IMR-90 (cell line): ENCODE measurements around the gene UBXN11. TPM values are rescaled to one million over a fixed set of nuclear protein-coding genes. Genes with fewer than 3 reads are reported as not detected.

Experiments
- ATAC-seq: fragments of 200-7000 bp; cut with Tn5 transposase; 2 replicates; pipeline ENCODE4 v1.9.1; 2020; ENCODE audit warnings: low read depth, mild to moderate bottlenecking, moderate library complexity
- BruUV-seq: library from RNA; stranded (reverse); fragments of 400-500 nt; replicated peaks from 2 replicates; lab custom pipeline; 2021; lab: Mats Ljungman, UMichigan
- CTCF ChIA-PET: fragments of 300-600 bp; formaldehyde crosslinking; extraction: SDS; loops from one replicate; lab custom pipeline; 2021; ENCODE audit warnings: antibody characterized with exemption; lab: Yijun Ruan, JAX
- POLR2A ChIA-PET: fragments of 300-600 bp; sonication (Branson Sonifier 250); formaldehyde crosslinking; loops from one replicate; lab custom pipeline; 2022; ENCODE audit warnings: antibody characterized with exemption; ENCODE audit not compliant: unreplicated experiment; lab: Charles Lee
- DNase-seq: peaks from one replicate; pipeline ENCODE4 v3.0.0; 2013
- H2AFZ ChIP-seq: replicated peaks from 2 replicates; pipeline ENCODE3; 2013; ENCODE audit warnings: low read length, mild to moderate bottlenecking; ENCODE audit not compliant: poor library complexity
- H2AK5ac ChIP-seq: 2 replicates; pipeline ENCODE4 v1.6.1; 2013; ENCODE audit warnings: low read depth, low read length, inconsistent platforms
- H2AK9ac ChIP-seq: replicated peaks from 2 replicates; pipeline ENCODE3; 2013; ENCODE audit warnings: mild to moderate bottlenecking, low read depth, low read length, moderate library complexity; ENCODE audit not compliant: poor library complexity
- H2BK120ac ChIP-seq: 2 replicates; pipeline ENCODE4 v1.6.1; 2013; ENCODE audit warnings: low read depth, low read length, inconsistent platforms
- H2BK15ac ChIP-seq: 3 replicates; pipeline ENCODE4 v1.6.1; 2013; ENCODE audit warnings: low read depth, low read length, inconsistent platforms
- H2BK20ac ChIP-seq: 2 replicates; pipeline ENCODE4 v1.6.1; 2013; ENCODE audit warnings: low read depth, mild to moderate bottlenecking, inconsistent platforms, low read length, moderate library complexity
- H2BK5ac ChIP-seq: 2 replicates; pipeline ENCODE4 v1.6.1; 2013; ENCODE audit warnings: mild to moderate bottlenecking, low read depth, low read length, inconsistent platforms; ENCODE audit not compliant: poor library complexity, severe bottlenecking
- H3K14ac ChIP-seq: replicated peaks from 2 replicates; pipeline ENCODE4 v1.6.1; 2013; ENCODE audit warnings: low read depth, low read length, inconsistent platforms
- H3K18ac ChIP-seq: 2 replicates; pipeline ENCODE4 v1.6.1; 2013; ENCODE audit warnings: low read depth, low read length, control low read depth
- H3K23ac ChIP-seq: 2 replicates; pipeline ENCODE4 v1.6.1; 2013; ENCODE audit warnings: low read depth, low read length, inconsistent platforms
- H3K27ac ChIP-seq: 2 replicates; pipeline ENCODE4 v1.5.1; 2013; ENCODE audit warnings: mild to moderate bottlenecking, control low read depth, low read length; ENCODE audit not compliant: insufficient read depth
- H3K27me3 ChIP-seq: 2 replicates; pipeline ENCODE4 v1.6.1; 2013; ENCODE audit warnings: low read length; ENCODE audit not compliant: control insufficient read depth, insufficient read depth
- H3K36me3 ChIP-seq: 2 replicates; pipeline ENCODE4 v1.6.1; 2013; ENCODE audit warnings: low read length, mixed read lengths; ENCODE audit not compliant: control insufficient read depth, insufficient read depth
- H3K4ac ChIP-seq: 2 replicates; pipeline ENCODE4 v1.6.1; 2013; ENCODE audit warnings: low read depth, low read length, inconsistent platforms
- H3K4me1 ChIP-seq: 2 replicates; pipeline ENCODE4 v1.6.1; 2013; ENCODE audit warnings: low read length, mixed read lengths; ENCODE audit not compliant: control insufficient read depth, insufficient read depth
- H3K4me2 ChIP-seq: 2 replicates; pipeline ENCODE4 v1.6.1; 2013; ENCODE audit warnings: low read depth, mild to moderate bottlenecking, control low read depth, low read length, moderate library complexity
- H3K4me3 ChIP-seq: 2 replicates; pipeline ENCODE4 v1.5.1; 2013; ENCODE audit warnings: low read depth, mild to moderate bottlenecking, control low read depth, low read length, moderate library complexity; ENCODE audit not compliant: insufficient read depth
- H3K56ac ChIP-seq: 2 replicates; pipeline ENCODE4 v1.6.1; 2013; ENCODE audit warnings: low read length, inconsistent platforms; ENCODE audit not compliant: insufficient read depth; ENCODE audit errors: extremely low read depth
- H3K79me1 ChIP-seq, 2 experiments: 2 replicates each; pipeline ENCODE4 v1.6.1; 2013; ENCODE audit warnings: low read length in 2 of 2, inconsistent platforms in 1 of 2, low read depth in 1 of 2
- H3K9ac ChIP-seq: 2 replicates; pipeline ENCODE4 v1.6.1; 2013; ENCODE audit warnings: low read depth, low read length, control low read depth
- H3K9me1 ChIP-seq: 2 replicates; pipeline ENCODE4 v1.6.1; 2013; ENCODE audit warnings: low read length, inconsistent platforms; ENCODE audit not compliant: insufficient read depth
- H3K9me3 ChIP-seq: 2 replicates; pipeline ENCODE4 v1.6.1; 2013; ENCODE audit warnings: low read length; ENCODE audit not compliant: control insufficient read depth, insufficient read depth
- H4K20me1 ChIP-seq: 2 replicates; pipeline ENCODE4 v1.6.1; 2013; ENCODE audit warnings: low read length, inconsistent platforms; ENCODE audit not compliant: insufficient read depth
- H4K5ac ChIP-seq: 2 replicates; pipeline ENCODE4 v1.6.1; 2013; ENCODE audit warnings: mild to moderate bottlenecking, low read depth, low read length, control low read depth
- H4K8ac ChIP-seq, 2 experiments: 2 replicates each; pipeline ENCODE4 v1.6.1; 2013; ENCODE audit warnings: low read depth in 2 of 2, low read length in 2 of 2, control low read depth in 1 of 2, inconsistent platforms in 1 of 2
- H4K91ac ChIP-seq: 2 replicates; pipeline ENCODE4 v1.6.1; 2013; ENCODE audit warnings: low read depth, low read length, inconsistent platforms; ENCODE audit not compliant: insufficient read depth
- MAFK ChIP-seq: IDR thresholded peaks from 2 replicates; pipeline ENCODE4 v1.6.1; 2012; ENCODE audit warnings: low read depth, low read length, improper control_type of control experiment
- WGBS, 2 experiments: methylation state at CpG; one replicate each; pipeline versions ENCODE4 v1.1.5 to v1.1.7; 2013; ENCODE audit warnings: missing lambda C conversion rate in 2 of 2; ENCODE audit not compliant: insufficient read length in 1 of 2; ENCODE audit errors: extremely low coverage in 2 of 2; 5-methylcytosine and 5-hydroxymethylcytosine counted together
- dilution Hi-C: fragments of 300-500 bp; cut with HindIII; formaldehyde crosslinking; loops from one replicate; pipeline ENCODE4 v1.14.3; 2018; ENCODE audit warnings: low sequenced_read_pairs; ENCODE audit not compliant: unreplicated experiment
- in situ Hi-C: fragments of 300-500 bp; cut with MboI; formaldehyde crosslinking; loops from 3 replicates; pipeline ENCODE4 v1.14.3; 2019; ENCODE audit warnings: low sequenced_read_pairs, inconsistent platforms, mixed read lengths
- intact Hi-C: fragments of 100-400 bp; cut with micrococcal nuclease; formaldehyde crosslinking; loops from 2 replicates; pipeline ENCODE4 v1.10.0; 2022
- polyA plus RNA-seq, 3 experiments: library from polyadenylated mRNA; depleted of rRNA; stranded (reverse); fragments of >200 nt; gene quantifications; 2 replicates each; pipeline ENCODE4 v1.2.3, GENCODE V29; 2012; ENCODE audit warnings: low replicate concordance in 1 of 3
- total RNA-seq: library from RNA; depleted of rRNA; stranded (reverse); fragments of >200 nt; gene quantifications from 2 replicates; pipeline ENCODE4 v1.2.3, GENCODE V29; 2012

Gene UBXN11
- total and polyA plus RNA-seq, 2 of the 4 experiments (the other 2 are of a cell fraction) = 5.2 to 17.0 TPM

GRCh38 chr1:26354972-26355371 lies 48.5 kb upstream of the UBXN11 start:
- ChIA-PET CTCF (no interaction called here), POLR2A (interaction anchor here (0.5 kb wide), 1 partner anchor 39 kb away, joined by 3 read pairs; no protein-coding TSS in a partner anchor)
- Histone ChIP-seq H3K9ac (no peak overlapping the region), H3K36me3 (no peaks in the 10 kb centered on the region), H4K5ac (no peak overlapping the region), H3K56ac (no peak overlapping the region), H3K27me3 (peaks cover 57% of the 10 kb centered on the region), H3K27ac (no peak overlapping the region), H4K91ac (no peak overlapping the region), H3K4me2 (no peak overlapping the region), H2BK15ac (no peak overlapping the region), H2BK120ac (no peak overlapping the region), H3K23ac (no peak overlapping the region), H3K9me1 (peaks cover 9% of the 10 kb centered on the region; the same call in 1 of the 2 replicates), H3K79me1 (no peaks in the 10 kb centered on the region), H2AK9ac (peak overlapping the region; percentile 24), H3K4ac (no peak overlapping the region), H2AK5ac (no peak overlapping the region), H4K20me1 (no peaks in the 10 kb centered on the region; the same call in 1 of the 2 replicates), H3K14ac (no peak overlapping the region), H3K4me3 (no peak overlapping the region), H2BK20ac (no peak overlapping the region), H3K4me1 (peaks cover 9% of the 10 kb centered on the region), H4K8ac (no peak overlapping the region), H2BK5ac (no peak overlapping the region), H3K9me3 (no peaks in the 10 kb centered on the region), H2AFZ (no peak overlapping the region), H3K18ac (no peak overlapping the region)
- BruUV-seq = no TSS peak
- DNase-seq (no peak), ATAC-seq (no peak)
- 84% methylated on average over 7 of the region's 9 CpGs; no CpG with 5 or more reads in 1 of the 2 experiments for WGBS, 2 experiments
- intact Hi-C loops = no loop called here
- in situ Hi-C loops = no loop called here
- no peak for TF ChIP-seq MAFK
- dilution Hi-C loops = no loop called here
